Keratinocyte (primary cell): ENCODE measurements around the gene HP1BP3. TPM values are rescaled to one million over a fixed set of nuclear protein-coding genes. Genes with fewer than 3 reads are reported as not detected.

Source experiments
- DNase-seq: peaks from one replicate; pipeline ENCODE4 v3.0.0-alpha.2; 2011; ENCODE audit warnings: low read depth, missing footprints, low spot score
- FAIRE-seq: peaks from 2 replicates; lab custom pipeline; 2011; peaks lifted over from hg19 to GRCh38; lab: Jason Lieb, UNC
- H2AFZ ChIP-seq: 2 replicates; pipeline ENCODE4 v1.6.0; 2012; ENCODE audit warnings: low read length, control low read depth, inconsistent platforms; ENCODE audit not compliant: control insufficient read depth
- H3K27ac ChIP-seq: 2 replicates; pipeline ENCODE4 v1.5.1; 2011; ENCODE audit warnings: low read length; ENCODE audit not compliant: control insufficient read depth, insufficient read depth
- H3K27me3 ChIP-seq: 3 replicates; pipeline ENCODE4 v1.6.0; 2011; ENCODE audit warnings: low read length; ENCODE audit not compliant: control insufficient read depth, insufficient read depth; ENCODE audit errors: extremely low read depth
- H3K36me3 ChIP-seq, 2 experiments: 2 replicates in 1 of 2; 3 replicates in 1 of 2; pipeline ENCODE4 v1.5.1; 2011; ENCODE audit warnings: low read length in 2 of 2, mild to moderate bottlenecking in 1 of 2; ENCODE audit not compliant: control insufficient read depth in 2 of 2, insufficient read depth in 2 of 2; ENCODE audit errors: extremely low read depth in 1 of 2
- H3K4me1 ChIP-seq: 3 replicates; pipeline ENCODE4 v1.5.1; 2011; ENCODE audit warnings: low read length; ENCODE audit not compliant: control insufficient read depth, insufficient read depth; ENCODE audit errors: extremely low read depth
- H3K4me2 ChIP-seq: 3 replicates; pipeline ENCODE4 v1.6.0; 2011; ENCODE audit warnings: low read depth, low read length; ENCODE audit not compliant: control insufficient read depth, insufficient read depth; ENCODE audit errors: extremely low read depth
- H3K4me3 ChIP-seq, 3 experiments: fragments of 200-600 bp in 1 of 3; sonication (generic) in 1 of 3; 2 replicates in 2 of 3; 3 replicates in 1 of 3; pipeline ENCODE4 v1.5.1; 2011 to 2016; ENCODE audit warnings: low read length in 3 of 3, mild to moderate bottlenecking in 3 of 3, control low read depth in 2 of 3, inconsistent platforms in 1 of 3, low read depth in 1 of 3, mixed read lengths in 1 of 3, mixed run types in 1 of 3, moderate library complexity in 1 of 3; ENCODE audit not compliant: control insufficient read depth in 2 of 3, insufficient read depth in 2 of 3; ENCODE audit errors: extremely low read depth in 1 of 3
- H3K79me2 ChIP-seq: 2 replicates; pipeline ENCODE4 v1.6.0; 2012; ENCODE audit warnings: low read length; ENCODE audit not compliant: control insufficient read depth, insufficient read depth
- H3K9ac ChIP-seq: 3 replicates; pipeline ENCODE4 v1.6.0; 2011; ENCODE audit warnings: low read length; ENCODE audit not compliant: control insufficient read depth, insufficient read depth; ENCODE audit errors: extremely low read depth
- H3K9me1 ChIP-seq: 3 replicates; pipeline ENCODE4 v1.6.0; 2011; ENCODE audit warnings: low read length; ENCODE audit not compliant: control insufficient read depth, insufficient read depth; ENCODE audit errors: extremely low read depth
- H3K9me3 ChIP-seq: 2 replicates; pipeline ENCODE4 v1.5.1; 2012; ENCODE audit warnings: low read depth, low read length; ENCODE audit not compliant: control insufficient read depth
- H4K20me1 ChIP-seq: 3 replicates; pipeline ENCODE4 v1.6.0; 2011; ENCODE audit warnings: low read length; ENCODE audit not compliant: control insufficient read depth, insufficient read depth; ENCODE audit errors: extremely low read depth
- CTCF ChIP-seq, 3 experiments: IDR thresholded peaks in 1 of 3; conservative IDR thresholded peaks in 1 of 3; optimal IDR thresholded peaks in 1 of 3; 2 replicates in 2 of 3; 3 replicates in 1 of 3; pipeline versions ENCODE3 to v1.5.1; 2011; ENCODE audit warnings: low read length in 3 of 3, mild to moderate bottlenecking in 3 of 3, moderate library complexity in 2 of 3, control low read depth in 1 of 3, inconsistent platforms in 1 of 3; ENCODE audit not compliant: insufficient read depth in 2 of 3; ENCODE audit errors: extremely low read depth in 1 of 3
- EZH2 ChIP-seq: IDR thresholded peaks from one replicate; pipeline ENCODE4 v1.6.1; 2012; ENCODE audit warnings: inconsistent platforms, mild to moderate bottlenecking, low read length, moderate library complexity
- dilution Hi-C: fragments of 300-500 bp; cut with MboI; formaldehyde crosslinking; loops from one replicate; pipeline ENCODE4 v1.7.0; 2020; ENCODE audit warnings: low sequenced_read_pairs; ENCODE audit not compliant: extremely low pct_ligation_motif_present
- polyA plus RNA-seq, 5 experiments: library from polyadenylated mRNA; depleted of rRNA in 3 of 5; stranded (reverse) in 3 of 5; stranded (forward) in 1 of 5; unstranded in 1 of 5; fragments of >200 nt; gene quantifications; 1 replicate in 1 of 5; 2 replicates in 3 of 5; 3 replicates in 1 of 5; pipeline versions ENCODE4 v1.2.1 to v1.2.3, GENCODE V29; 2011 to 2012; ENCODE audit warnings: missing spikeins in 2 of 5, low read depth in 1 of 5, low replicate concordance in 1 of 5

HP1BP3 gene
- polyA plus RNA-seq, 1 donor (not counting 4 experiments of a cell fraction or from before 2014, with no cell fraction given): 148 TPM

- H2AFZ ChIP-seq: no peak overlapping the region
- FAIRE-seq (no peak), DNase-seq (no peak)
- no peaks in the 10 kb centered on the region for H3K79me2 ChIP-seq
- H3K27ac ChIP-seq: no peak overlapping the region
- H3K36me3 ChIP-seq: peaks cover 5 to 28% of the 10 kb centered on the region in 2 experiments
- dilution Hi-C loops: no loop called here
- H4K20me1 ChIP-seq: no peaks in the 10 kb centered on the region
- TF ChIP-seq CTCF (optimal IDR thresholded peaks at IDR 0.05 in 1 of 3, IDR thresholded peaks at IDR 0.05 in 1 of 3, conservative IDR thresholded peaks at IDR 0.05 in 1 of 3; ENCODE audit: extremely low read depth in 1 of 3, insufficient read depth in 2 of 3, low read length in 3 of 3): no peak
- TF ChIP-seq EZH2: no peak
- no peak overlapping the region for H3K4me2 ChIP-seq
- H3K4me3 ChIP-seq: no peak overlapping the region
- no peaks in the 10 kb centered on the region for H3K9me1 ChIP-seq
- H3K9me3 ChIP-seq: no peaks in the 10 kb centered on the region
- H3K4me1 ChIP-seq: peaks cover 3% of the 10 kb centered on the region
- H3K27me3 ChIP-seq: no peaks in the 10 kb centered on the region
- no peak overlapping the region for H3K9ac ChIP-seq
These were observed 82.5 kb downstream of the HP1BP3 start for GRCh38 chr1:20704390-20705202.

GRCh38 chr1:20703124-20703756 lies 83.9 kb downstream of the HP1BP3 start:
- dilution Hi-C loops: no loop called here
- Histone ChIP-seq H3K27ac (no peak overlapping the region), H3K4me3 (no peak overlapping the region), H3K27me3 (no peaks in the 10 kb centered on the region), H3K79me2 (no peaks in the 10 kb centered on the region), H3K9ac (no peak overlapping the region), H4K20me1 (no peaks in the 10 kb centered on the region), H3K4me1 (peaks cover 9% of the 10 kb centered on the region), H3K36me3 (peaks cover 2 to 21% of the 10 kb centered on the region in 2 experiments), H3K4me2 (no peak overlapping the region), H3K9me1 (no peaks in the 10 kb centered on the region), H2AFZ (no peak overlapping the region), H3K9me3 (no peaks in the 10 kb centered on the region)
- FAIRE-seq (no peak), DNase-seq (no peak)
- TF ChIP-seq EZH2 (no peak), CTCF (optimal IDR thresholded peaks at IDR 0.05 in 1 of 3, IDR thresholded peaks at IDR 0.05 in 1 of 3, conservative IDR thresholded peaks at IDR 0.05 in 1 of 3; ENCODE audit: extremely low read depth in 1 of 3, insufficient read depth in 2 of 3, low read length in 3 of 3) (no peak)
